Measurements from ENCODE around the gene OR1E2. TPM values are rescaled to one million over a fixed set of nuclear protein-coding genes. Genes with fewer than 3 reads are reported as not detected.

The OR1E2 gene
- total RNA-seq = not detected in 2 replicates

GRCh38 chr17:3433741-3434140, at the start of gene OR1E2:
Gene OR1E2 (minus strand): TSS chr17:3433841. CDS start chr17:3433841, 0 bp downstream.

GRCh38 chr17:3475812-3476610, 42.4 kb upstream of the OR1E2 start, which contains the start of gene ASPA:
Gene ASPA (plus strand): TSS chr17:3475997. CDS start chr17:3476160, 163 bp downstream.

GRCh38 chr17:3471599-3471998, 38.0 kb upstream of the OR1E2 start, which contains the start of gene SPATA22:
Gene SPATA22 (minus strand): TSS chr17:3471819. CDS start chr17:3469325, 2,494 bp downstream.

GRCh38 chr17:3411070-3411469, 22.6 kb downstream of the OR1E2 start, which contains the start of gene OR3A3:
Gene OR3A3 (plus strand): TSS chr17:3411370.

GRCh38 chr17:3398310-3398709, 35.3 kb downstream of the OR1E2 start, which contains the start of gene OR1E1:
Gene OR1E1 (minus strand): TSS chr17:3398410. CDS start chr17:3398410, 0 bp downstream.

GRCh38 chr17:3385869-3386816, 47.5 kb downstream of the OR1E2 start, which contains the start of gene OR3A2:
Gene OR3A2 (minus strand): TSS chr17:3386308.

Other genes with a start within 250 kb of the OR1E2 start
- not detected in 2 replicates for gene OR1A2, start 236.3 kb downstream of the OR1E2 start, total RNA-seq
- gene OR1A1, start 226.2 kb downstream of the OR1E2 start, total RNA-seq = not detected in 2 replicates
- gene OR3A1, start 135.5 kb downstream of the OR1E2 start, total RNA-seq = not detected in 2 replicates
- not detected in 2 replicates for gene OR3A2, start 47.5 kb downstream of the OR1E2 start, total RNA-seq
- gene OR1E1, start 35.4 kb downstream of the OR1E2 start, total RNA-seq = not detected in 2 replicates
- not detected in 2 replicates for gene OR3A3, start 22.5 kb downstream of the OR1E2 start, total RNA-seq
- gene SPATA22, start 38.0 kb upstream of the OR1E2 start, total RNA-seq = 0.33 TPM in 1 of 2 replicates, not detected in the other
- gene ASPA, start 42.2 kb upstream of the OR1E2 start, total RNA-seq = not detected in 2 replicates
- gene TRPV3, start 124.0 kb upstream of the OR1E2 start, total RNA-seq = under 0.01 TPM in 1 of 2 replicates, not detected in the other
- gene TRPV1, start 175.6 kb upstream of the OR1E2 start, total RNA-seq = 0.22 and 0.43 TPM in 2 replicates
- gene SHPK, start 202.4 kb upstream of the OR1E2 start, total RNA-seq = 8.5 and 15.3 TPM in 2 replicates
- 14.5 and 17.2 TPM in 2 replicates for gene CTNS, start 202.9 kb upstream of the OR1E2 start, total RNA-seq
- 160 and 180 TPM in 2 replicates for gene TAX1BP3, start 234.7 kb upstream of the OR1E2 start, total RNA-seq
- 11.4 and 16.3 TPM in 2 replicates for gene EMC6, start 235.0 kb upstream of the OR1E2 start, total RNA-seq

Data from dermis lymphatic vessel endothelial cell (primary cell).